HepG2 (cell line): ENCODE results near the gene OTUD7B. TPM values are rescaled to one million over a fixed set of nuclear protein-coding genes. Genes with fewer than 3 reads are reported as not detected.

Experiments
- ATAC-seq: fragments of 200-7000 bp; cut with Tn5 transposase; 3 replicates; pipeline ENCODE4 v1.9.1; 2020; ENCODE audit warnings: mild to moderate bottlenecking, moderate library complexity
- BruUV-seq: library from RNA; stranded (reverse); fragments of 400-500 nt; replicated peaks from 2 replicates; lab custom pipeline; 2021; lab: Mats Ljungman, UMichigan
- CTCF ChIA-PET: fragments of 300-600 bp; formaldehyde crosslinking; extraction: SDS; loops from one replicate; lab custom pipeline; 2021; ENCODE audit warnings: low total read pairs, inconsistent platforms, low intra/inter-chr PET ratio; lab: Yijun Ruan, JAX
- POLR2A ChIA-PET: fragments of 350-600 bp; sonication (Branson Sonifier 250); formaldehyde crosslinking; loops from one replicate; lab custom pipeline; 2020; ENCODE audit warnings: antibody characterized with exemption, inconsistent platforms; lab: Yijun Ruan, JAX
- DNase-seq: peaks from one replicate; pipeline ENCODE4 v3.0.0-alpha.2; 2015; ENCODE audit warnings: low spot score
- FAIRE-seq: peaks from 3 replicates; lab custom pipeline; 2011; peaks lifted over from hg19 to GRCh38; lab: Jason Lieb, UNC
- H2AFZ ChIP-seq: one replicate; pipeline ENCODE4 v1.6.1; 2011; ENCODE audit warnings: low read length, inconsistent platforms
- H3K27ac ChIP-seq: fragments of 300-600 bp; 3 replicates; pipeline ENCODE4 v1.8.0; 2011; ENCODE audit warnings: mixed run types, mild to moderate bottlenecking, mixed read lengths, low read length, inconsistent platforms; ENCODE audit not compliant: insufficient read depth; ENCODE audit errors: extremely low read length
- H3K27me3 ChIP-seq, 2 experiments: fragments of 200-600 bp in 1 of 2; 2 replicates in 1 of 2; 3 replicates in 1 of 2; pipeline versions ENCODE4 v1.6.0 to v1.8.0; 2011; ENCODE audit warnings: low read length in 2 of 2, mild to moderate bottlenecking in 2 of 2, moderate library complexity in 2 of 2, inconsistent platforms in 1 of 2; ENCODE audit not compliant: insufficient read depth in 2 of 2, control insufficient read depth in 1 of 2
- H3K36me3 ChIP-seq, 2 experiments: fragments of 200-600 bp in 1 of 2; replicated peaks in 1 of 2; 2 replicates in 1 of 2; 3 replicates in 1 of 2; pipeline versions ENCODE4 v1.5.1 to v1.8.0; 2011; ENCODE audit warnings: low read length in 2 of 2, inconsistent platforms in 1 of 2; ENCODE audit not compliant: insufficient read depth in 2 of 2, control insufficient read depth in 1 of 2
- H3K4me1 ChIP-seq: 2 replicates; pipeline ENCODE4 v1.5.1; 2012; ENCODE audit warnings: low read length, inconsistent platforms; ENCODE audit not compliant: insufficient read depth
- H3K4me2 ChIP-seq: 2 replicates; pipeline ENCODE4 v1.6.0; 2011; ENCODE audit warnings: low read depth, low read length, inconsistent platforms
- H3K4me3 ChIP-seq, 3 experiments: fragments of 200-600 bp in 1 of 3; sonication (generic), shearing (Covaris generic) in 1 of 3; replicated peaks in 1 of 3; 2 replicates each; pipeline ENCODE4 v1.5.1; 2011 to 2016; ENCODE audit warnings: low read length in 3 of 3, inconsistent platforms in 2 of 3, low read depth in 2 of 3, mild to moderate bottlenecking in 2 of 3, control low read depth in 1 of 3, mixed read lengths in 1 of 3; ENCODE audit not compliant: insufficient read depth in 1 of 3
- H3K79me2 ChIP-seq: one replicate; pipeline ENCODE4 v1.6.1; 2011; ENCODE audit warnings: low read length, inconsistent platforms; ENCODE audit not compliant: insufficient read depth
- H3K9ac ChIP-seq: 2 replicates; pipeline ENCODE4 v1.6.0; 2011; ENCODE audit warnings: mild to moderate bottlenecking, low read depth, low read length, inconsistent platforms; ENCODE audit not compliant: insufficient read depth
- H3K9me3 ChIP-seq: 2 replicates; pipeline ENCODE4 v1.5.1; 2012; ENCODE audit warnings: mild to moderate bottlenecking, low read length
- H4K20me1 ChIP-seq: 2 replicates; pipeline ENCODE4 v1.6.0; 2011; ENCODE audit warnings: inconsistent platforms, mild to moderate bottlenecking, low read length, moderate library complexity; ENCODE audit not compliant: insufficient read depth
- KDM2A ChIP-seq: sonication (generic); formaldehyde crosslinking; IDR thresholded peaks from 2 replicates; pipeline ENCODE4 v1.4.0; 2020; ENCODE audit warnings: low read depth, missing genetic modification reagents, borderline replicate concordance
- MAZ ChIP-seq, 2 experiments: sonication (generic) in 1 of 2; formaldehyde crosslinking in 1 of 2; IDR thresholded peaks; 2 replicates each; pipeline versions ENCODE4 v1.5.0 to v1.6.1; 2012 to 2020; ENCODE audit warnings: low read depth in 2 of 2, mild to moderate bottlenecking in 2 of 2, borderline replicate concordance in 1 of 2, improper control_type of control experiment in 1 of 2, low read length in 1 of 2, missing genetic modification reagents in 1 of 2, moderate library complexity in 1 of 2
- MED13 ChIP-seq: sonication (generic); formaldehyde crosslinking; IDR thresholded peaks from 2 replicates; pipeline ENCODE4 v1.5.0; 2020; ENCODE audit warnings: missing genetic modification reagents
- PCBP1 ChIP-seq: fragments of 200-400 bp; formaldehyde crosslinking; IDR thresholded peaks from 2 replicates; pipeline ENCODE4 v1.6.1; 2017; ENCODE audit warnings: mild to moderate bottlenecking, low read depth, low read length, borderline replicate concordance
- ZNF441 ChIP-seq: sonication (generic); formaldehyde crosslinking; IDR thresholded peaks from 2 replicates; pipeline ENCODE4 v1.7.0; 2021; ENCODE audit warnings: missing genetic modification reagents, borderline replicate concordance
- ZNF850 ChIP-seq: sonication (generic); formaldehyde crosslinking; conservative IDR thresholded peaks from 2 replicates; pipeline ENCODE4 v1.9.0; 2021; ENCODE audit warnings: mild to moderate bottlenecking, missing genetic modification reagents
- WGBS: methylation state at CpG from one replicate; pipeline ENCODE4 v1.1.6; 2017; ENCODE audit warnings: low lambda C conversion rate; 5-methylcytosine and 5-hydroxymethylcytosine counted together
- in situ Hi-C: cut with HindIII; loops from 2 replicates; pipeline ENCODE4 v1.10.0; 2017; ENCODE audit warnings: low pct_unique_long_range_greater_than_20kb; ENCODE audit not compliant: extremely low pct_ligation_motif_present
- intact Hi-C: fragments of 100-400 bp; cut with micrococcal nuclease; formaldehyde crosslinking; loops from one replicate; pipeline ENCODE4 v1.10.0; 2022; ENCODE audit not compliant: unreplicated experiment
- polyA plus RNA-seq, 8 experiments: library from polyadenylated mRNA; depleted of rRNA in 3 of 8; stranded (reverse) in 7 of 8; unstranded in 1 of 8; fragments of >200 nt; fragmentation: Illumina TruSeq in 4 of 8; extraction: Trizol in 4 of 8; gene quantifications; 2 replicates each; pipeline versions ENCODE4 v1.2.1 to v1.2.3, GENCODE V29; 2011 to 2016; ENCODE audit warnings: low read depth in 4 of 8, missing spikeins in 1 of 8, mixed read lengths in 1 of 8; ENCODE audit not compliant: insufficient read depth in 1 of 8
- total RNA-seq, 5 experiments: library from RNA; depleted of rRNA; stranded (reverse); fragments of >200 nt; fragmentation: Illumina TruSeq; extraction: Trizol; gene quantifications; 2 replicates each; pipeline ENCODE4 v1.2.3, GENCODE V29; 2016; ENCODE audit warnings: low read depth in 1 of 5

The OTUD7B gene
- total and polyA plus RNA-seq, 2 of the 13 experiments (the other 11 are each of a cell fraction or from before 2014, with no cell fraction given) = 5.1 to 11.2 TPM

DNA sequence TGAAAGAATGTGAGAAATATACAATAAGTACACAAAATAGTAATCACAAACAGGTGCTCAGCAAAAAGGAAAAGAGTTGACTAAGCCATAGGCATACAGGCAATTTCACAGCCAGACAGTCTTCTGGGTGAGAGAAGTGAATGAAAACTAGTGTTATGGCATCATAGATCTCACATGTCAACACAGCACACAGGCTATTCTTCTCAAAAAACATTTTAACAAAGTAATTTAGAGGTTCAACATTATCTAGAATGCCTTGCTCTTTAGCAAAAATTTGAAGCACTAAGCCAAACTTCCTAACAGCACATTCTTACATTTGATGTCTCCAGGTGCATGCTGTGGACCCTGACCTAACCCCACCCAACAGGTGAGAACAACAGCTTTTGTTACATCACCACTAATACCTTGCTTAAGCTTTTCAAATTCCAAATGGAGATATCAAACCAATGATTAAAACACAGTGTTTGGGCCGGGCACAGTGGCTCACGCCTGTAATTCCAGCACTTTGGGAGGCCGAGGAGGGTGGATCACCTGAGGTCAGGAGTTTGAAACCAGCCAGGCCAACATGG lies 30.5 kb downstream of the OTUD7B start:
- Histone ChIP-seq H3K4me1 (peaks cover 44% of the 10 kb centered on the region), H3K9ac (no peak overlapping the region), H3K36me3 (peaks cover 1 to 18% of the 10 kb centered on the region in 2 experiments), H3K4me2 (no peak overlapping the region), H4K20me1 (peaks cover 5% of the 10 kb centered on the region), H3K27me3 (no peaks in the 10 kb centered on the region; a peak in 1 of 5 replicates), H3K4me3 (no peak overlapping the region), H2AFZ (no peak overlapping the region), H3K79me2 (peaks cover 5% of the 10 kb centered on the region), H3K27ac (no peak overlapping the region), H3K9me3 (no peaks in the 10 kb centered on the region)
- POLR2A ChIA-PET = no interaction called here
- TF ChIP-seq MAZ (IDR thresholded peaks at IDR 0.05; ENCODE audit: borderline replicate concordance, low read depth, low read length) = no peak
- no peak for TF ChIP-seq MAZ (CRISPR knock-in tag; IDR thresholded peaks at IDR 0.05; ENCODE audit: low read depth)
- TF ChIP-seq ZNF441 (CRISPR knock-in tag) = no peak
- TF ChIP-seq ZNF850 = no peak
- TF ChIP-seq KDM2A (CRISPR knock-in tag) = no peak
- no peak for TF ChIP-seq PCBP1
- CTCF ChIA-PET = no interaction called here
- BruUV-seq = no TSS peak
- DNase-seq (no peak), ATAC-seq (no peak), FAIRE-seq (no peak)
- in situ Hi-C loops = no loop called here
- intact Hi-C loops = loop anchor here (5.0 kb wide), 2 partner anchors 42 to 87 kb away; partner anchors contain the start of gene VPS45
- WGBS = 97% methylated on average over 3 of the region's 3 CpGs

DNA sequence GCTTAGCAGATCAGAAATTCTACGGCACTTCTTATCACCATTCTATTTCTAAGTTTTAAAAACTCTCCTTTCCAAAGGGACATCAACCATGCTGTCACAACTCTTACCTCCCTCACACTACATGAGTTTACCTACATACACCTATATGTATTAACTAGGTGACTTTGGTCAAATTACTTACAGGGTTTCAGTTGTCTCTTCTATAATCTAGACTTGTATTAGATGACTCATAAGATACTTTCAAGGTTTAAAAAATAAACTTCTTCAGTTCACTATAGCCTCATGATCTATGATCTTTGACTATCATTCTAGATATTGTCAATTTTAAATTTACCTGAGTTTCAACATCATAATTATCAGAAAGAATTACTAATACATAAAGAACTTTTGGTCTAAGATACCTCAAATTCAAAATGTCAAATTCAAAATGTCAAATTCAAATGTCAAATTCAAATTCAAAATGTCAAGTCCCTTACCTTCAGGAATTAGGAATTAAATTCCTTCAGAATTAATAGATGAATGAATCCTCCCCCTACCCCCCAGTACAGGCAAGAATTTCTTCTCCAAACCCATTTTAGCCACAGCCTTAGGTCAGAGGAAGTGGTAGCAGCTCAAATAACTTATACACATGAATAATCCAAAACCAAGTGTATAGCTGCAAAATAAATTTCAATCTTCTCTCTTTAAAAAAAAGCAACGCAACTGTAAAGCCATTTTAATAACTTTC lies 31.1 kb downstream of the OTUD7B start:
- ChIA-PET POLR2A (no interaction called here), CTCF (no interaction called here)
- H3K27ac ChIP-seq = peak overlapping the region; percentile 22
- H2AFZ ChIP-seq = no peak overlapping the region
- H3K4me3 ChIP-seq = no peak overlapping the region
- no peak for DNase-seq
- no peaks in the 10 kb centered on the region for H3K27me3 ChIP-seq
- peaks cover 5% of the 10 kb centered on the region for H3K79me2 ChIP-seq
- WGBS = 96% methylated on average over 2 of the region's 2 CpGs
- no peaks in the 10 kb centered on the region for H3K9me3 ChIP-seq
- H3K9ac ChIP-seq = no peak overlapping the region
- H3K4me1 ChIP-seq = peaks cover 44% of the 10 kb centered on the region
- H4K20me1 ChIP-seq = peaks cover 5% of the 10 kb centered on the region
- no peak for ATAC-seq
- in situ Hi-C loops (no loop called here), intact Hi-C loops (loop anchor here (5.0 kb wide), 2 partner anchors 43 to 88 kb away; partner anchors contain the start of gene VPS45)
- no TSS peak for BruUV-seq
- peak overlapping the region; percentile 5; the same call in 1 of the 2 replicates for H3K4me2 ChIP-seq
- H3K36me3 ChIP-seq = peaks cover 4 to 21% of the 10 kb centered on the region in 2 experiments
- no peak for FAIRE-seq
- TF ChIP-seq MED13 (CRISPR knock-in tag) = no peak
